Right lobe of liver (tissue), 6 donors: ENCODE measurements around the gene RHO. TPM values are rescaled to one million over a fixed set of nuclear protein-coding genes. Genes with fewer than 3 reads are reported as not detected.

Source experiments
- ATAC-seq, 4 donors: fragments of 200-7000 bp; cut with Tn5 transposase; one replicate each; pipeline ENCODE4 v1.9.1; 2020; ENCODE audit warnings: mild to moderate bottlenecking in 4 of 4, moderate library complexity in 4 of 4
- DNase-seq, 3 donors: peaks; one replicate each; pipeline ENCODE4 v3.0.0-alpha.2; 2020
- H3K27ac ChIP-seq, 3 donors: fragments of 200-600 bp; one replicate each; pipeline ENCODE4 v1.8.0; 2022
- H3K27me3 ChIP-seq, 2 donors: fragments of 200-600 bp; one replicate each; pipeline ENCODE4 v1.8.0; 2022
- H3K36me3 ChIP-seq, 4 donors: fragments of 200-600 bp; sonication (generic) in 1 of 4; one replicate each; pipeline versions ENCODE4 v1.5.1 to v1.8.0; 2017 to 2022; ENCODE audit warnings: control low read depth in 1 of 4
- H3K4me1 ChIP-seq, 4 donors: fragments of 200-600 bp; sonication (generic) in 1 of 4; one replicate each; pipeline versions ENCODE4 v1.5.1 to v1.8.0; 2017 to 2022; ENCODE audit warnings: control low read depth in 1 of 4
- H3K4me3 ChIP-seq, 3 donors: fragments of 200-600 bp; one replicate each; pipeline ENCODE4 v1.8.0; 2022
- H3K9me3 ChIP-seq, 4 donors: fragments of 200-600 bp; sonication (generic) in 1 of 4; one replicate each; pipeline versions ENCODE4 v1.5.1 to v1.8.0; 2017 to 2022; ENCODE audit warnings: control low read depth in 1 of 4
- POLR2A ChIP-seq: fragments of 450-650 bp; IDR thresholded peaks from one replicate; pipeline ENCODE4 v1.6.1; 2017; ENCODE audit warnings: antibody characterized with exemption, mild to moderate bottlenecking
- WGBS: methylation state at CpG from one replicate; pipeline ENCODE4 v1.1.6; 2018; ENCODE audit warnings: low coverage, low lambda C conversion rate; ENCODE audit not compliant: insufficient coverage; ENCODE audit errors: missing lambda C conversion rate; 5-methylcytosine and 5-hydroxymethylcytosine counted together
- intact Hi-C, 2 donors: fragments of 100-400 bp; cut with DNase I; formaldehyde crosslinking; loops; one replicate each; pipeline versions ENCODE4 v1.11.2 to v1.14.1; 2022
- total RNA-seq, 6 experiments: library from RNA; depleted of rRNA in 2 of 6; stranded (reverse); fragments of >200 nt in 2 of 6; fragmentation: NEBNext Ultra II Directional in 3 of 6; extraction: Animal tissue kit (Norgen Biotek cat#: 25700) in 3 of 6; gene quantifications; one replicate each; pipeline versions ENCODE4 v1.1.0 to v1.2.4, GENCODE V29; 2016 to 2023
- TF ChIP-seq, protein P1 (sequence below), 4 donors: fragments of 200-600 bp in 3 of 4; fragments of 450-650 bp in 1 of 4; IDR thresholded peaks; one replicate each; pipeline versions ENCODE4 v1.5.1 to v1.8.0; 2016 to 2022; ENCODE audit warnings: antibody characterized with exemption in 4 of 4, mild to moderate bottlenecking in 2 of 4
- donor health status: DM: no; HTN: yes; CAD: no.
- donor health status: DM: no; HTN: no; CAD: no.
- donor health status: DM: no; HTN: no; CAD: no.
- donor health status: DM: no; HTN: yes; CAD: no.
- donor health status: DM: no; HTN: yes; CAD: no.

Gene RHO
- total RNA-seq, 6 experiments from 2014 or later, result not detected

DNA sequence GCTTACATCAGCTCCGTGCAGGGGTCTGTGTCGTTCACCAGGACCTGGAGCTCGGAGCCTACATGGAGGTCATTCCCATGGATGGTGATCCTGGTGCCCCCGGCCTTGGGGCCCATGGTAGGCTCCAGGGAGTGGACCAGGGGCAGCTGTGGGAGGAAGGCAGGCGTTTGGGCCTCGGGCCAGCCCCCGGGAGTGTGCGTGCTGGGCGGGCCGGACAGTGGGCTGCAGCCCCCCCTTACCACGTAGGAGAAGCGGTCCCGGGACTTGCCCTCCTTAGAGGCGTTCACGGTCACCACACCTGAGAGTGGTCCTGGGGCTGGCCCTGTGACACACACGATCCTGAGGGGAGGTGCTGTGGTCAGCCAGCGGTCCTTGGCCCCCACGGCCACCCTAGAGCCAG, 44.2 kb downstream of the RHO start:
- ATAC-seq (no peak), DNase-seq (no peak)
- Histone ChIP-seq H3K36me3 (peaks cover 0 to 4% (median 0%) of the 10 kb centered on the region in 4 donors), H3K4me1 (peaks cover 0 to 13% (median under 1%) of the 10 kb centered on the region in 4 donors), H3K27me3 (no peaks in the 10 kb centered on the region), H3K9me3 (no peaks in the 10 kb centered on the region), H3K4me3 (no peak overlapping the region), H3K27ac (no peak overlapping the region)
- WGBS, result no CpG with 5 or more reads among the region's 18 CpGs
- intact Hi-C loops, result no loop called here
- TF ChIP-seq, protein P1, sequence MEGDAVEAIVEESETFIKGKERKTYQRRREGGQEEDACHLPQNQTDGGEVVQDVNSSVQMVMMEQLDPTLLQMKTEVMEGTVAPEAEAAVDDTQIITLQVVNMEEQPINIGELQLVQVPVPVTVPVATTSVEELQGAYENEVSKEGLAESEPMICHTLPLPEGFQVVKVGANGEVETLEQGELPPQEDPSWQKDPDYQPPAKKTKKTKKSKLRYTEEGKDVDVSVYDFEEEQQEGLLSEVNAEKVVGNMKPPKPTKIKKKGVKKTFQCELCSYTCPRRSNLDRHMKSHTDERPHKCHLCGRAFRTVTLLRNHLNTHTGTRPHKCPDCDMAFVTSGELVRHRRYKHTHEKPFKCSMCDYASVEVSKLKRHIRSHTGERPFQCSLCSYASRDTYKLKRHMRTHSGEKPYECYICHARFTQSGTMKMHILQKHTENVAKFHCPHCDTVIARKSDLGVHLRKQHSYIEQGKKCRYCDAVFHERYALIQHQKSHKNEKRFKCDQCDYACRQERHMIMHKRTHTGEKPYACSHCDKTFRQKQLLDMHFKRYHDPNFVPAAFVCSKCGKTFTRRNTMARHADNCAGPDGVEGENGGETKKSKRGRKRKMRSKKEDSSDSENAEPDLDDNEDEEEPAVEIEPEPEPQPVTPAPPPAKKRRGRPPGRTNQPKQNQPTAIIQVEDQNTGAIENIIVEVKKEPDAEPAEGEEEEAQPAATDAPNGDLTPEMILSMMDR (IDR thresholded peaks at IDR 0.05), result no peak
- TF ChIP-seq POLR2A, result no peak

DNA sequence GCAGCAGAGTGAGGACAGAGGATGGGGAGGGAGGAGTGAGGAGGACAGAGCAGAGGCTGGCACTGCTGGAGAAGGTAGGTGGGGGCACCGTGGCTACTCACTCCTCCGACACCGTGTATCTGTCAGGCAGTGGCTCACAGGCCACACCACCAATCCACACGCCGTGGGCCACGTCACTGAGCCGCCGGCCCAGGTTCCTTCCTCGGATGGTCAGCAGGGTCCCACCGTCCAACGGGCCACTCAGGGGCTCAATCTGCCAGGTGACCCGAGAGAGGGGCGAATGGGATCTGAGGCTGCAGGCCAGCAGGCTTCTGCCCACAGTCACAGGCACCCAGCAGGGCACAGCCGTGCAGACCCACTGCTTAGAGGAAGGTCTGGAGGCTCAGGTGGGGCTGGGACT, 45.1 kb downstream of the RHO start:
- H3K27me3 ChIP-seq, result no peaks in the 10 kb centered on the region
- no peak overlapping the region for H3K27ac ChIP-seq
- no peak for ATAC-seq
- intact Hi-C loops, result no loop called here
- H3K4me3 ChIP-seq, result no peak overlapping the region
- peaks cover 0 to 13% (median under 1%) of the 10 kb centered on the region in 4 donors for H3K4me1 ChIP-seq
- no peak for DNase-seq
- TF ChIP-seq POLR2A, result no peak
- TF ChIP-seq, protein P1 (IDR thresholded peaks at IDR 0.05), result no peak
- H3K36me3 ChIP-seq, result peaks cover 0 to 4% (median 0%) of the 10 kb centered on the region in 4 donors
- no peaks in the 10 kb centered on the region for H3K9me3 ChIP-seq
- no CpG with 5 or more reads among the region's 14 CpGs for WGBS

DNA sequence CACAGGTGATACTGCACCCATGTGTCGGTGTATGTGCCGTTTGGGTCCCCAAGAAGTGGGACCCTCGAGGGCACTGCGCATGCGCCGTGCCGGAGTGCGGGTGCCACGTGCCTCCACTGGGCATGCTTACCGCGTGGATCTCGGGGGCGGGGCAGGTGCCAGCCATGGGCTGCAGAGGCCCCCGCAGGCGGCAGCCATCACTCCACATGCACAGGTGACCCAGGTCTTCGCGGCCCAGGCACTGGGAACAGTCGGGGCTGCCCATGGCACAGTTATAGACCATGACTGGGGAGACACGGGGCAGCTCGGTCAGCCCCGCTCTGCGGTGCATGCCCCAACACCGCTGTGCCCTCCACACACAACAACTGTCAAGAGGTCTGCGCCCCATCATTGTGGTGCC, 45.8 kb downstream of the RHO start:
- DNase-seq (no peak), ATAC-seq (no peak)
- H3K27ac ChIP-seq, result no peak overlapping the region
- no peak for TF ChIP-seq POLR2A
- H3K36me3 ChIP-seq, result peaks cover 0 to 4% (median 0%) of the 10 kb centered on the region in 4 donors
- no peaks in the 10 kb centered on the region for H3K27me3 ChIP-seq
- intact Hi-C loops, result no loop called here
- peaks cover 0 to 13% (median under 1%) of the 10 kb centered on the region in 4 donors for H3K4me1 ChIP-seq
- 100% methylated on average over 3 of the region's 24 CpGs for WGBS
- H3K9me3 ChIP-seq, result no peaks in the 10 kb centered on the region
- no peak overlapping the region for H3K4me3 ChIP-seq

DNA sequence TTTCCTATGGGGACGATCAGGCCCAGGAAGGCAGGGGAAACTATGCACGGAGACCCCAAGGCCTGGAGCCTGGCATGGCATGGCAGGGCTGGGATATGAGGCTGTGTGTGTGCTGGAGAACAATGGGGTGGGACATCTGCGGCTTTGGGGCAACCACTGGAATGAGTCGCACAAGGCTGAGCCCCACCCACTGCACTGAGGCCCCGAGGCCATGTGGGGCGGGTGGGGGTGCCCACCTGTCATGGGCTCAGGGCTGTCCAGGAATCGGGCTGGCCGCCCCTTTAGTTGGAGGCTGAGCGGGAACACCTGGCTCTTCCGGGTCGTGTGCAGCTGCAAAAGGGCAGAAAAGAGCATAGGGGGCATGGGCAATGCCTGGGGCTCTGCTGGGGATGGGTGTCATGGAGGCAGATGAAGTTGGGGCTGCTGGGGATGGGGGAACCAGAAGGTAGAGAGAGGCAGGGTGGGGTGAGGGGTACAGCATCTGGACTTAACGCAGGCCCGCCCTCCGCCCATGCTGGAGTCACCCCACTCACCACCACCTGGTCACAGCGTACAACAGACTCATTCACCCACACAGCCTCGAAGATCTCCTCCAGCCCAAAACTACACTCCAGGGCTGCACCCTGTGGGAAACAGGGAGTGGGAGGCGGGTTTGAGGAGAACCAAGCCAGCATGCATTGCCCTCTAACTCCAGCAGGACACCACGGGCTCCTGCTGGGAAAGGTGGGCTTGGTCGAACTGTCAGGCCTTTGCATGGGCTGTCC, 47.0 kb downstream of the RHO start:
- Histone ChIP-seq H3K4me1 (peaks cover 0 to 13% (median under 1%) of the 10 kb centered on the region in 4 donors), H3K36me3 (no peaks in the 10 kb centered on the region), H3K27ac (no peak overlapping the region), H3K4me3 (no peak overlapping the region), H3K27me3 (no peaks in the 10 kb centered on the region), H3K9me3 (no peaks in the 10 kb centered on the region)
- WGBS, result 96% methylated on average over 9 of the region's 19 CpGs
- intact Hi-C loops, result no loop called here
- DNase-seq (no peak), ATAC-seq (no peak)
- TF ChIP-seq POLR2A, result no peak
- TF ChIP-seq, protein P1 (IDR thresholded peaks at IDR 0.05), result no peak

DNA sequence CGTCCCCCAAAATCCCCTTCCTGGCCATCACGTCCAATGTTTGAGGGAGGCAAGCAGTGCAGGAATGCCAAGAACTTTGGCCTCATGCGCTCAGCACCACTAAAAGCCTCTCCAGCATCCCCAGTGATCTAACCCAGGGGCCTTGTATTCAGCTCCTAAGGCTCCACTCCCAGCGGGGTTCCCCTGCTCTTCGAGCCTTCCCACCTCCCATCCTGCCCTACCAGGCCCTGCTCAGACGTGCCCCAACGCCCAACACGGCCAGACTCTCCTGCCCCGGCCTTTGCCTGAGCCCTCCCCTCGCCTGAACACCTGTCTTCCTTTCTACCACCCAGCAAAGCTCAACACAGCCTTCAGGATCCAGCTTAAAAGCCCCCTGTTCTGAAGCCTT, 47.6 kb downstream of the RHO start:
- Histone ChIP-seq H3K9me3 (no peaks in the 10 kb centered on the region), H3K4me3 (no peak overlapping the region), H3K27ac (peak overlapping the region in 1 of 3 donors; percentile 57), H3K4me1 (peaks cover 0 to 13% (median under 1%) of the 10 kb centered on the region in 4 donors), H3K27me3 (no peaks in the 10 kb centered on the region), H3K36me3 (no peaks in the 10 kb centered on the region)
- WGBS, result 77% methylated on average over 5 of the region's 10 CpGs
- ATAC-seq, result no peak
- intact Hi-C loops, result no loop called here
- DNase-seq, result no peak
- TF ChIP-seq, protein P1 (IDR thresholded peaks at IDR 0.05), result no peak
- TF ChIP-seq POLR2A, result no peak
